GM12878 (cell line): ENCODE measurements around the gene KIF6.

Source experiments
- CHD1 ChIP-seq: IDR thresholded peaks from 2 replicates; pipeline ENCODE4 v1.6.1; 2012; ENCODE audit warnings: low read depth, low read length, improper control_type of control experiment
- CHD4 ChIP-seq: fragments of 200-600 bp; sonication (generic); IDR thresholded peaks from 2 replicates; pipeline ENCODE4 v1.6.1; 2016; ENCODE audit warnings: mild to moderate bottlenecking
- NFXL1 ChIP-seq: fragments of 450-650 bp; IDR thresholded peaks from 2 replicates; pipeline ENCODE4 v1.6.1; 2017; ENCODE audit warnings: antibody characterized with exemption, mild to moderate bottlenecking, borderline replicate concordance
- RUNX3 ChIP-seq: IDR thresholded peaks from 2 replicates; pipeline ENCODE4 v1.6.1; 2012; ENCODE audit warnings: low read length, inconsistent platforms
- SREBF2 ChIP-seq: IDR thresholded peaks from 2 replicates; pipeline ENCODE4 v1.6.1; 2012; ENCODE audit warnings: mild to moderate bottlenecking, low read length
- TF ChIP-seq, protein P1 (sequence below), 3 experiments: IDR thresholded peaks in 2 of 3; conservative IDR thresholded peaks in 1 of 3; 2 replicates each; pipeline ENCODE4 v1.5.1; 2011; ENCODE audit warnings: low read depth in 3 of 3, low read length in 3 of 3, mild to moderate bottlenecking in 3 of 3, control low read depth in 2 of 3, moderate library complexity in 2 of 3, inconsistent platforms in 1 of 3, mixed read lengths in 1 of 3; ENCODE audit not compliant: control insufficient read depth in 2 of 3, insufficient read depth in 1 of 3; ENCODE audit errors: extremely low read depth in 1 of 3

DNA sequence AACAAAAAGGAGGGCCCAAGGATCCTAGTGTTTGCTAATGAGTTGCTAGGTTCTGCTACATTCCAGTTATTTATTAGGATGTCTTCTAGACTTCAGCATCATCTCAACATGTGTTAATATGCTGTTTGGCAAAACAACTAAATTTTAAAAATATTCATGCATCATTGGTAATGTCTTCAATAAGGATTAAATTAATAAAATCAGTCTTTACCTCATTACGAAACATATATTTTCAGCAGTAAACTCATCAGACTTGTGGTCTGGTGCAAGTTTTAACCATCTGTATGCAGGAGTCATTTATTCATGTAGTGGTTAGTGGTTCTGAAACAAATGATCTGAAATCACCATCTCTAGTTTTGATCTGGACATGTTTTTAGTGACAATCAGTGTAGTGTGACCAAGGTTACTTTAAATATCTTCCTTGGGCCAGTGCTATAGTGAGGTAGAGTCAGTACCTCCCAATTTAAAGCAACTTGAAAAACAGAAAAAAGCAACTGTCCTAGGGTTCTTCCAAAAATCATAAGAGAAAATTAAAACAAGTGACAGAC lies 317.7 kb downstream of the KIF6 start:
- no peak for TF ChIP-seq NFXL1
- TF ChIP-seq, protein P1, sequence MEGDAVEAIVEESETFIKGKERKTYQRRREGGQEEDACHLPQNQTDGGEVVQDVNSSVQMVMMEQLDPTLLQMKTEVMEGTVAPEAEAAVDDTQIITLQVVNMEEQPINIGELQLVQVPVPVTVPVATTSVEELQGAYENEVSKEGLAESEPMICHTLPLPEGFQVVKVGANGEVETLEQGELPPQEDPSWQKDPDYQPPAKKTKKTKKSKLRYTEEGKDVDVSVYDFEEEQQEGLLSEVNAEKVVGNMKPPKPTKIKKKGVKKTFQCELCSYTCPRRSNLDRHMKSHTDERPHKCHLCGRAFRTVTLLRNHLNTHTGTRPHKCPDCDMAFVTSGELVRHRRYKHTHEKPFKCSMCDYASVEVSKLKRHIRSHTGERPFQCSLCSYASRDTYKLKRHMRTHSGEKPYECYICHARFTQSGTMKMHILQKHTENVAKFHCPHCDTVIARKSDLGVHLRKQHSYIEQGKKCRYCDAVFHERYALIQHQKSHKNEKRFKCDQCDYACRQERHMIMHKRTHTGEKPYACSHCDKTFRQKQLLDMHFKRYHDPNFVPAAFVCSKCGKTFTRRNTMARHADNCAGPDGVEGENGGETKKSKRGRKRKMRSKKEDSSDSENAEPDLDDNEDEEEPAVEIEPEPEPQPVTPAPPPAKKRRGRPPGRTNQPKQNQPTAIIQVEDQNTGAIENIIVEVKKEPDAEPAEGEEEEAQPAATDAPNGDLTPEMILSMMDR (IDR thresholded peaks at IDR 0.05 in 2 of 3, conservative IDR thresholded peaks at IDR 0.05 in 1 of 3; ENCODE audit: control insufficient read depth in 2 of 3, extremely low read depth in 1 of 3, insufficient read depth in 1 of 3, low read depth in 3 of 3, low read length in 3 of 3): no peak
- no peak for TF ChIP-seq SREBF2
- TF ChIP-seq CHD4: no peak
- TF ChIP-seq RUNX3: peak; percentile 69
- TF ChIP-seq CHD1: no peak
